ENCODE data around the gene ATP6V1A. TPM values are rescaled to one million over a fixed set of nuclear protein-coding genes. Genes with fewer than 3 reads are reported as not detected.

ATP6V1A gene
- total RNA-seq = 10 to 100 TPM; 41.7 to 77.0 (median 62.7) TPM

DNA sequence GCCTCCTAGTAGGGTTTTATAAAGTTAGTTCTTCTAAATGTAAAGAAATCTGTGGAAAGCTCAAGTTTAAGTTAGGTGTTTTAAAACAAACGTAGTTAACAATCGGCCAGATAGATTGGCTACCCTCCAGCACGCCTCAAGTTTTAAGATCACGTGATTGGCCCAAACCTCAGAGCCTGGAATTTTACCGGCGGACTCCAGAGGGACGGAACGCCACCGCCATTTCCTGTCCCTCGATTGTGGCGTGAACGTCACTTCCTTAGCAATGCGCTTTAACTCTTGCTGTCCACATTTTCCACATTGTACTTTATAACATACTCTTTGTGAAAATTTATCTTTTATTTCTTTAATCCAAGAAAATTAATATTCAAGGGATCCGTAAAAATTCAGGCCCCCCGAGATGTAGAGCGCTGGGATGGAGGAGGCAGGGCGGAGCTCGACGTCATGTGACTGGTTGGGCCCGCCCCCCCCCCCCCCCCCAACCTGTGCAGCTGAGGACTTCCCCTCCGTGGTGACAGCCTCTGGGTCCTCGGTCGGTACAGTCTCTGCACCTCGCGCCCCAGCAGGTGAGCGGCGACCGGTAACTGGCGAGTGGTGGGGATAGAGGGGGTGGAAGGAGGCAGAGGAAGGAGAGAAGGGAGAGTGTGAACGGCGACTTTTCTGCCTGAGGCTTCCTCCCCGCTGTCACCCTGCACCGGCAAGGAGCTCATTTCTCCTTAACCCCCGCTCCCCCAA, at the start of gene ATP6V1A:
Gene ATP6V1A, plus strand, starts transcription at position 488 of the 735 bp plus-strand sequence. CDS start 31,719 bp downstream, outside the sequence.
- 0% methylated on average over 34 of the region's 34 CpGs for whole genome bisulfite sequencing, 2 donors
- intact Hi-C loops (cut with DNase I; ENCODE audit: low total_unique reads) = no loop called here
- TF ChIP-seq, protein P1, sequence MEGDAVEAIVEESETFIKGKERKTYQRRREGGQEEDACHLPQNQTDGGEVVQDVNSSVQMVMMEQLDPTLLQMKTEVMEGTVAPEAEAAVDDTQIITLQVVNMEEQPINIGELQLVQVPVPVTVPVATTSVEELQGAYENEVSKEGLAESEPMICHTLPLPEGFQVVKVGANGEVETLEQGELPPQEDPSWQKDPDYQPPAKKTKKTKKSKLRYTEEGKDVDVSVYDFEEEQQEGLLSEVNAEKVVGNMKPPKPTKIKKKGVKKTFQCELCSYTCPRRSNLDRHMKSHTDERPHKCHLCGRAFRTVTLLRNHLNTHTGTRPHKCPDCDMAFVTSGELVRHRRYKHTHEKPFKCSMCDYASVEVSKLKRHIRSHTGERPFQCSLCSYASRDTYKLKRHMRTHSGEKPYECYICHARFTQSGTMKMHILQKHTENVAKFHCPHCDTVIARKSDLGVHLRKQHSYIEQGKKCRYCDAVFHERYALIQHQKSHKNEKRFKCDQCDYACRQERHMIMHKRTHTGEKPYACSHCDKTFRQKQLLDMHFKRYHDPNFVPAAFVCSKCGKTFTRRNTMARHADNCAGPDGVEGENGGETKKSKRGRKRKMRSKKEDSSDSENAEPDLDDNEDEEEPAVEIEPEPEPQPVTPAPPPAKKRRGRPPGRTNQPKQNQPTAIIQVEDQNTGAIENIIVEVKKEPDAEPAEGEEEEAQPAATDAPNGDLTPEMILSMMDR (IDR thresholded peaks at IDR 0.05) = no peak
- TF ChIP-seq POLR2A (IDR thresholded peaks at IDR 0.05) = no peak
- DNase-seq (ENCODE audit: low spot score in 2 of 2) = peak; percentile 95 to 97
- H3K4me3 ChIP-seq (ENCODE audit: low read depth, poor library complexity, severe bottlenecking) = peak within 1 kb of the TSS; percentile 84

DNA sequence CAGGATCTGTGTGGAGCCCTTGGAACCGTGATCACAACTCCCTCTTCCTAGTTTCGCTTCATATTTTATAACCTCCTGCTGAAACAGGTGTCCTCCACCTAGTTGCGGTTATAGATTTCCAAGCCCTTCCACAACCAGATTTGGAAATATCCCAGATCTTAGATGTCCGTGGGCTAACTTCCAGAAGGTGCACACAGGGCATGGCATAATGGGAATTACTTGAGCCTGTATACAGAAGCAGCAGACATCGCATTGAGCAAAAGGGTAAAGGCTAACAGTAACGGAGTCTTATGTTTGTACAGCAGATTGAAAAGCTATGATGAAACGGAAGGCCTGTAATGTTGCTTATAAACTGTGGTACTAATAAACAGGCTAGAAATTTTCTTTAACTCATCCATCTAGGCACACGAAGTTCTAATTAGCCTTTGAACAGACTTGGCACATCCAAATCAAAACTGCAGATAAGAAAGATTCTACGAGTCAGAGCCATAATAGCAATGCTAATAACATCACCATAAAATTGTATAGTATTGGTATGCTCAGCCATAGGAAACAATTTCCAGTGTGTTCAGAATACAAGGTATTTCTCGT, 49.2 kb upstream of the ATP6V1A start:
- peak in 1 of 2 donors; percentile 25 for DNase-seq (ENCODE audit: low spot score in 2 of 2)
- TF ChIP-seq, protein P1 (IDR thresholded peaks at IDR 0.05) = no peak
- no peak for TF ChIP-seq POLR2A (IDR thresholded peaks at IDR 0.05)
- peak overlapping the region; percentile 78 for H3K4me3 ChIP-seq (ENCODE audit: low read depth, poor library complexity, severe bottlenecking)
- intact Hi-C loops (cut with DNase I; ENCODE audit: low total_unique reads) = no loop called here
- WGBS, 2 donors = 4 to 5% methylated on average over 10 of the region's 10 CpGs

DNA sequence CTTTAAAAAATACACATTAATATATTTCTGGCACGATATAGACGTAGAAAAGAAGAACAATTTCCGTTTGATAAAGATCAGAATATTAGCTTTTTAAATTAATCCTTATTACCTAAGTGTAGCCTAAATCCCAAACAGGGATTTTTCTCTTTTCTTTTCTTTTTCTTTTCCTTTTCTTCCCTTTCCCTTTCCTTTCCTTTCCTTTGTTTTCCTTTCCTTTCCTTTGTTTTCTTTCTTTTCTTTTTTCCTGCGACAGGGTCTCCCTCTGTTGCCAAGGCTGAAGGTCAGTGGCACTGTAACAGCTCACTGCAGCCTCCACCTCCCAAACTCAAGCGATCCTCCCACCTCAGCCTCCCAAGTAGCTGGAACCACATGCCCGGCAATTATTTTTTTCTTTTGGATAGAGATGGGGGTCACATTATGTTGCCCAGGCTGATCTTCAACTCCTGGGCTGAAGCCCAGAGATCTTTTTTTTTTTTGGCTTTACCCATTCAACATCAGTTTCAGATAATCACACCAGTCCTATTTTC, 48.6 kb upstream of the ATP6V1A start:
- intact Hi-C loops (cut with DNase I; ENCODE audit: low total_unique reads) = no loop called here
- TF ChIP-seq, protein P1 (IDR thresholded peaks at IDR 0.05) = no peak
- TF ChIP-seq POLR2A (IDR thresholded peaks at IDR 0.05) = no peak
- no peak overlapping the region for H3K4me3 ChIP-seq (ENCODE audit: low read depth, poor library complexity, severe bottlenecking)
- 54 to 64% methylated on average over 6 of the region's 6 CpGs for WGBS, 2 donors
- DNase-seq (ENCODE audit: low spot score in 2 of 2) = no peak

DNA sequence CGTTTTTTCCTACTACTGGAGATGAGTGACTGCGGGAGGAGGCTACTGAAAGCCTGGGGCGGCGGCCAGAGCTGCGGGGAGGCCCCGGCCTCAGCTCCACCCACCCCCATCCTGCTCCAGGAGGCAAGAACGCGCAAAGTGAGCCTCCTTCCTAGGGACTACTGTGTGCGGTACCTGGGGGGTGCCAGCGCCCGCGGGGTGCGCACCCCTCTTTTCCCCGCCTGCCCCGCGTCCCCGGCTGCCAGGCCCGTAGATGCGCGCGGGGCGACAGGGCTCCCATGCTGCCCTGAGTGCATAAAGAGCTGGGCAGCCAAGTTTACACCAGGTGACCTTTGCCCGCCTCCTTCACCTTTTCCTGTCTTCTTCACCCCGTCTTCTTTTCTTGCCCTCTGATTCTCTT, 47.9 kb upstream of the ATP6V1A start:
- 19 to 24% methylated on average over 22 to 24 of the region's 24 CpGs for WGBS, 2 donors
- intact Hi-C loops (cut with DNase I; ENCODE audit: low total_unique reads) = no loop called here
- DNase-seq (ENCODE audit: low spot score in 2 of 2) = no peak
- no peak overlapping the region for H3K4me3 ChIP-seq (ENCODE audit: low read depth, poor library complexity, severe bottlenecking)
- TF ChIP-seq, protein P1 (IDR thresholded peaks at IDR 0.05) = no peak
- TF ChIP-seq POLR2A (IDR thresholded peaks at IDR 0.05) = no peak

DNA sequence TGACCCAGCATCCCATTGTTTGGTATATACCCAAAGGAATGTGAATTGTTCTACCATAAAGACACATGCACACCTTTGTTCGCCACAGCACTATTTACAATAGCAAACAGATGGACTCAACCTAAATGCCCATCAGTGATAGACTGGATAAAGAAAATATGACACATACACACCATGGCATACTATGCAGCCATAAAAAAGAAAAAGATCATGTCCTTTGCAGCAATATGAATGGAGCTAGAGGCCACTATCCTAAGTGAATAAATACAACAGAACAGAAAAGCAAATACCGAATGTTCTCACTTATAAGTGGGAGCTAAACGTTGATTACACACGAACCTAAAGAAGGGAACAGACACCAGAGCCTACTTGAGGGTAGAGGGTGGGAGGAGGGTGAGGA, 39.0 kb upstream of the ATP6V1A start:
- no peak overlapping the region for H3K4me3 ChIP-seq (ENCODE audit: low read depth, poor library complexity, severe bottlenecking)
- 94% methylated on average over 4 of the region's 4 CpGs for WGBS, 2 donors
- intact Hi-C loops (cut with DNase I; ENCODE audit: low total_unique reads) = no loop called here
- DNase-seq (ENCODE audit: low spot score in 2 of 2) = no peak
- TF ChIP-seq, protein P1 (IDR thresholded peaks at IDR 0.05) = no peak
- TF ChIP-seq POLR2A (IDR thresholded peaks at IDR 0.05) = no peak
